ENCODE results near the gene PDLIM5.
"Not testable (repeated sequence)": the region's sequence is repeated elsewhere in the genome, so short reads cannot be mapped to it uniquely, and the experiment has no call there.

The PDLIM5 gene

DNA sequence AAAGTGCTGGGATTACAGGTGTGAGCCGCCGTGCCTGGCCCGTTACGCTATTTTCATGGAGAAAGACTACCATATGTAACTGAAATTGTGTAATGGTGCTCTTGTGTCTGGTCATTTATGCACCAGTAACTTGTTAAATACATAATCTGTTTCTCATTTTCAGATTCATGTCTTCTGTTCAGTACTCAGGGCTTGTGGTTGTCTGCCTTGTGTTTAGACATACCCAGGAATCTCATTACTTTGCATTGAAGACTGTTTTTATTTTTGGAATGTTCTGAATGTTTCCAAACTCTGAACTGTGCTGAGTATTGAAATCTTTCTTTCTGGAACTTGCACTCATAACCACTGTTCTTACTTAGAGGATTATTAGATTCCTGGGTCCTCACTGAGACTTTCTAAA, 52.8 kb downstream of the PDLIM5 start:
- DNase-seq: no peak

DNA sequence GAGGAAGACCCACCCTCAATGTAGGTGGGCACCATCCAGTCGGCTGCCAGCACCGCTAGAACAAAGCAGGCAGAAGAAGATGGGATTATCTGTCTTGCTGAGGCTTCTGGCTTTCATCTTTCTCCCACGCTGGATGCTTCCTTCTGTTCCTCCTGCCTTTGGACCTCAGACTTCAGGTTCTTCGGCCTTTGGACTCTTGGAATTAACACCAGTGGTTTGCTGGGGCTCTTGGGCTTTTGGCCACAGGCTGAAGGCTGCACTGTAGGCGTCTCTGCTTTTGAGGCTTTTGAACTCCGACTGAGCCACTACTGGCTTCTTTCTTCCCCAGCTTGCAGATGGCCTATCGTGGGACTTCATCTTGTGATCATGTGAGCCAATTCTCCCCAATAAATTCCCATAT, 55.1 kb downstream of the PDLIM5 start:
- DNase-seq: no peak

DNA sequence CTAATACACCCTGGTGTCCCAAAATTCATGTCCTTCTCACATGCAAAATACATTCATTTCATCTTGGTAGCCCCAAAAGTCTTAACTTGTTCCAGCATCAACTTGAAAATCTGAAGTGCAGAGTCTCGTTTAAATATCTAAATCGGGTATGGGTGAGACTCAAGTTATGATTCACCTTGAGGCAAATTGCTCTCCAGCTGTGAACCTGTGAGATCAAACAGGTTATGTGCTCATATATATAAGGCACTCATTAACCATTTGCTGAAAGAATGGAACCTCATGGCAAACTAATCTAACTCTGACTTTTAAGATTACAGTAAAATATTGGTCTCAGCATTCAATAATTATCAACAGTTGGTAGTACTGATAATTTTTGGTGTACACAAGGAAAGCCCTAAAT, 55.5 kb downstream of the PDLIM5 start:
- no peak for DNase-seq

DNA sequence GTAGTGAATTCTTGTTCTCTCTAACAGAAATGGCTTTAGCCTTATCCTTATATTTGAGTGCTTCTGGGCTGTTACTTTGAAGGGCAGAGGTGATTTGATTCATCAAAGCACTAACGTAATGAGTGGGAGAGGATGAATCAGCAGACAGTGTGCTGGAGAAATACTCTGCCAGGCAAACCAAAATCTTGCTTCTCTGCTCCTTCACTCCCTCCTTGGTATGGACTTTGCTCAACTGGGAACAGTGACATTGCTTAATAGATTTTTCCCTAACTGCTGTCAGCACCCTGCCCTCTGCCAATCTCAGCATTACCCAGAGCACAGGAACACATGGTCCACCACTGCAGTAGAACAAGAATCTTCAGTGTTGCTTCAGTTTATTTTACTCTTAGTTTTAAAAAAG, 56.0 kb downstream of the PDLIM5 start:
- DNase-seq: no peak

DNA sequence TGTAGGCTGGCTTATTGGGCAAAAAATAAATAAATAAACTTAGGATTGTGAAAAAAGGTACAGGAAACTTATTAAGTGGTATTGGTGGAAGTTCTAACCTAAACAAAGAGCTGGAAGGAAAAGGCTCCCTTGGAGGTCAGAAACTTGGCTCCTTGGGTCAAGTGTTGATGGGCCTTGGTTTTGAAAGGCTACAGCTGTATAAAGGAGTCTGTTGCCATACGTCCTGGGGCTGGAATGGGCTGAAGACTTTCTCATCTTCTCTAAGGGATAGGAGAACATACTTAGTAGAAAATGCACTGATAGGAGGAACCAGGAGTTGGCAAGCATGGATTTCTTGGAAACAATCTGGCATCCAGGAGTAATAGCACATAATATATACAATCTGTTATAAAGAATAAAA, 56.6 kb downstream of the PDLIM5 start:
- no peak for DNase-seq

DNA sequence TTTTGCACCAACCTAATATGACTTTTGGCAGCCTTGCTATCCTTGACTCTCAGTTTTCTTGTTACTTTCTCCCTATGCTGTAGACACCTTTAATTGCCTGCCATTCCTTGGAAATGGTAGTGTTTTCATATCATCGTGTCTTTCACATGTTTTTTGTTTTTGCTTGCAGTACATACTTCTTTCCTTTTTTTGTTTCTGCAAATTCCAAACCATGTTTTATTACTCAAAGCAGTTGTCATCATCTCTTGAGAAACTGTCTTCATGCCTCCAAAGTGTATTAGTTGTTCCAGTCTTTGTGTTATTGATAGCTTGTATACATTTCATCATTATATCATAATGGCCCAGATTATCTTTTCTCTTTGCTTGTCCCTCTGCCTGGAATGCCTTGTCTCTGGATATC, 57.1 kb downstream of the PDLIM5 start:
- no peak for DNase-seq

DNA sequence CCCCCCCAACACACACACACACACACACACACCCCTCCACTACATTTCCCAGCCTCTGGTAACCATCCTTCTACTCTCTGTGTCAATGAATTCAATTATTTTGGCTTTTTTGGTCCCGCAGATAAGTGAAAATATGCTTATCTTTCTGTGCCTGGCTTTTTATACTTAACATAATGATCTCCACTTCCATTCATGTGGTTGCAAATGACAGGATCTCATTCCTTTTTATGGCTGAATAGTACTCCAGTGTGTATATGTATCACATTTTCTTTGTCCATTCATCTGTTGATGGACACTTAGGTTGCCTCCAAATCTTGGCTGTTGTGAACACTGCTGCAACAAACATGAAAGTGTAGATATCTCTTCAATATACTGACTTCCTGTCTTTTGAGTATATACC, 59.8 kb downstream of the PDLIM5 start:
- no peak for DNase-seq

DNA sequence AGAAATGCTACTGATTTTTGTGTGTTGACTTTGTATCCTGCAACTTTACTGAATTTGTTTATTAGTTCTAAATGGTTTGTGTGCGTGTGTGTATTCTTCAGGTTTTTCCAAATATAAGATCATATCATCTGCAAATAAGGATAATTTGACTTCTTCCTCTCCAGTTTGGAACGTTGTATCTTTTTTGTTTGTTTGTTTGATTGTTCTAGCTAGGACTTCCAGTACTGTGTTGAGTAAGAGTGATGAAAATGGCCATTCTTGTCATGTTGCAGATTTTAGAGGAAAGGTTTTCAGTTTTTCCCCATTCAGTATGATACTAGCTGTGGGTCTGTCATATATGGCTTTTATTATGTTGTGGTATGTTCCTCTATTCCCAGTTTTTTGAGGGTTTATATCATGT, 61.8 kb downstream of the PDLIM5 start:
- DNase-seq: not testable (repeated sequence)

DNA sequence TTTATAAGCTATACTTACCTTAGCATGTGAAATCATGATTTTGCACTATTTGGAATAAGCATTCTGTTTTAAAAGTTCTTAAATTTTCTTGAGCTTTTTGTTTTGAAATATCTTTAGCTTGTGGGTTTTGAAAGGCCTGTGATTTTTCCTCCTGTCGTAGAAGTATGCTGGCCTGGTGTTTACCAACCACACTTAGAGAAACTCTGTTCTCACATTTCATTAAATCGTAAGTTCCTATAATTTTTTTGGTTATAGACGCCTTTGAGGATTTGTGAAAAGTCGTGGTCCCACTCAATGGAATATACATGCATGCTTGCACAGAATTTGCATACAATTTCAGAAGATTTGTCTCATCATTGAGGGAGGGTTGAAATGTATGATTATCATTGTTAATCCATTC, 63.6 kb downstream of the PDLIM5 start:
- DNase-seq: no peak

DNA sequence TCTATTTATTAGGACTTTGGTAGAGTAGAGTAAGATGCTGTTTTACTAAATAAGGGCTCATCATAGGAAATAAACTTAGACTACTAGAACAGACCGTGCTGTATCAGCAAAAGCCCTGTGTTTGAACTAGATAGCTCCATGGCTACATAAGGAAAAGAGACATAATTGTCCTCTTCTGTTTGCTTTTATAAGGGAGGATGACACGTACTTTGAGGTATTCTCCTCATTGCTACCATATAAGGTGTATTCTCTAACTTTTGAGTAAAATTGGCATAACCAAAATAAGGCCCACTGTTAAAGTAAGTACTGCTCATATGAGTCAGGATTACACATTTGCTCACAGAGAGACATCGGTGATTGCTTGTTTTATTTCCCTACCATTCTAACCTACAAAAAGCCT, 64.3 kb downstream of the PDLIM5 start:
- DNase-seq: no peak

DNA sequence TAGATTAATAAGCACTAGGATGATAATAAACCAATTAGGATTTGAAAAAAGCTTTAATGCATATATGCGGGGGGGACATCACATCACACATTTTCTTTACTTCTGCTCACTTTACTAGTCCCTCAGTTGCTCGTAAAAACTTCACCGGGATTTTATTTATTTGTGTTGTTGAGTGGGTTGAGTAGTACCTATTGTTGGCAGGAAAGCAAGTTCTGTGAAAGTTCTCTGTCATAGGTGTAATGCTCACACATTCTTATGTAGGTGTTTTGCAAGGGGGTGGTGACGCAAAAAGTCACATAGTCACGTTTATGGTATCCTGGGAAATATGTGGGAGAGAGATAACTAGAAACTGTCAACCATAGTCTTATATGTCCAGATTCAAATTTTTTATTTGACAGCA, 65.3 kb downstream of the PDLIM5 start:
- DNase-seq: no peak

DNA sequence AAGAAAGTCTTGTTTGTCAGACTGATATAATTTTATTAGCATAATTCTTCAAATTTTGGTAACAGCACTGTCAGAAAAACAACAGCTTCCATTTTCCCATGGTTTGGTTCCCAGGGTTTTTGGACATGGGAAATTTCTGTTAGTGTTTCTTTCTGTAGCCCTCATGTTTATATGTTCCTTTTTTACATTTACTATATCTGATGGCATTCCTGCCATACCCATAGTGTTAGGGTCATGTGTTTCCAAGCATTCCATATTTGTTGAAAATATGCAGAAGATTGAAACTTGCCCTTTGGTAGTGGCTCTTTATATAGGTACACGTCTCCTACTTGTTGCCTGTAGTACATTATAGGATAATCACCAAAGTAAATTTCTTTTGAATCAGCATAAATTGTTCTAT, 65.8 kb downstream of the PDLIM5 start:
- DNase-seq: no peak

DNA sequence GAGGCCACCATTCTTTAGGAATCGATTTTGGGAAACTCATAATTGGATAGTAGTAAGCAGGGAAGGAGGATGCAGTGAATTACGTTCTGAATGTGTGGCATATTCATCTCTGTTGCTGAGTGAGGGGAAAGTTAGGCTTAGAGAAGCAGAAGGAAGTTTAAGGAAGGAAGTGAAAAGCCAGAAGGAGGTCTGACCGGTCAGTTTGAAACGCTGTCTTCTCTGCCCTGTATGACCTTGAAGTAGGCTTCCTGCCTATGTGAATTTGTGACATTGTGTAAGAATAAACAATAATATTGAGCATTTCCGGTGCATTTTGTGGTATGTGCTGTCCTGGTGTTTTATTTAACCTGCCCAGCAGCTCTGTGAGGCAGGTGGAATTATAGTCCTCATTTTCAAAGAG, 67.3 kb downstream of the PDLIM5 start:
- DNase-seq: no peak

DNA sequence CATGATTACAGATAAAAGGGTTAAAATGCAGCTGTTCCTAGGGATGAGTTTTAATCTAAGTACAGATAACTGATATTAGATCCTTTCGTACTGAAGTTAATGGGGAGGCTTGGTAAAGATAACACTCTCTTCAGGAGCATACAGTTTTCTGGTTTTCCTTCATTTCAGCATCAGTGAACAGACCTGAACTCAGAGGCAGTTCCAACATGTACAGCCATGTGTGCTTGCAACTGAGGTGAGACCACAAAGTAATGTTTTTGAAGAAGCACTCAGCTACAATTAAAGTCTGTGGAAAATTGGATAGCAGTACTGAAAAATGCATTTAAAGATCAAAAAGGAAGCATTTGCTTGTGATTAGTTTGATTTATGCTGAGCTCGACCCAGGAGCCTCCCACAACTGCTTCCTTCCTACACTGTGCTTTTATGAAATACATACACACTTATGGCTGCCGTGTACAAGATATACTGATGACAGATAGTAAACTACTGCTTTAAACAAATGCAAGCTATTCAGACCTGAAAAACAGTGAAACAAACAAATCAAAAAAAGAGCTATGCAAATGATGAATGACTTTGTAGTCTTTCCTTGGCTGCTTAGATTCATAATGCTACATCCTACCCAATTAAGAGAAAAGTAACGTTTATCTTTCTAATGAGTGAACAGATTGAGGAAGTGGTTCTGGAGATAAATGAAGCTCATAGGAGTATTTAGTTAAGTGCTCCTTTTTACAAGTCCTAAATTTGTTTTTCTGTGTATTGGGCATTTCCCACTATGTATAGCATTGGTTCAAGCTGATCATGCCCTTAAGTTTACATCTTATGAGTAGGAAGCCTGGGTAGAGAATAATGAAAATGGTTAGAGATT, 68.4 kb downstream of the PDLIM5 start:
- DNase-seq: peak; percentile 36

DNA sequence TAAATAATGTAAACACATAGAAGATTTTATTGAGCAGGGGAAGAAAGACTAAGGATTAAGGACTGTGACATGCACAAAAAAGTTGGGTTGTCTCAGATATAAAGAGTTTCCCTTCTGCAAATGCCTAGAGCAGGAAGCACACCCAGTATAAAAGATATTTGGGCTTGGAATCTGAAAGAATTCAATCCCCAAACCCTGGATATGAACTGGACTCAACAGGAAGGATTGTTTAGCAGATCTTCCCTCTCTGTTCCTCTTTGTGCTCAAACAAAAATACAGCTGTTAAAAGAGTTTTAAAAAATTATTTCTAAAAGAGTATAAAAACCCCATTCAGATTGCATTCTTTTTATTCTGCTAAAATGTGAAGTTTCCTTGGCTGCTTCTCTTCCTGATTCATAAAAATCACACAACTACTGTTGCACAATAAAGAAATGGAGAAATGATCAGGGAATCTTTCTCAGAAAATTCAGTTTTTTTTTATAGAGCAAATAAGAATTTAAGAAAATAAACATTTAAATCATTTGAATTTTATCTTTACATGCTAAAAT, 71.4 kb downstream of the PDLIM5 start:
- no peak for DNase-seq

DNA sequence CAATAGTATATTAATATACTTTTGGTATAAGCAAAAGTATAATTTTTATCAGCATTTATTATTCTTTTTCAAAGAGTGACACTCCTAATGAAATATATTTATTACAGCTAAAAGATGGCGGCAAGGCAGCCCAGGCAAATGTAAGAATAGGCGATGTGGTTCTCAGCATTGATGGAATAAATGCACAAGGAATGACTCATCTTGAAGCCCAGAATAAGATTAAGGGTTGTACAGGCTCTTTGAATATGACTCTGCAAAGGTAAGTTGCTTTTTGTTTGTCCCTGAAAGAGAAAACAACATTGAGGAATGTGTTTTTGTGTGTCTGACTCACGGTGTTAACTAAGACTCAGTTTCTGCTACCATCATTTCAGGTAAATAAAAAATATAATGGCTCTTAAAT, 71.9 kb downstream of the PDLIM5 start:
- DNase-seq: no peak

DNA sequence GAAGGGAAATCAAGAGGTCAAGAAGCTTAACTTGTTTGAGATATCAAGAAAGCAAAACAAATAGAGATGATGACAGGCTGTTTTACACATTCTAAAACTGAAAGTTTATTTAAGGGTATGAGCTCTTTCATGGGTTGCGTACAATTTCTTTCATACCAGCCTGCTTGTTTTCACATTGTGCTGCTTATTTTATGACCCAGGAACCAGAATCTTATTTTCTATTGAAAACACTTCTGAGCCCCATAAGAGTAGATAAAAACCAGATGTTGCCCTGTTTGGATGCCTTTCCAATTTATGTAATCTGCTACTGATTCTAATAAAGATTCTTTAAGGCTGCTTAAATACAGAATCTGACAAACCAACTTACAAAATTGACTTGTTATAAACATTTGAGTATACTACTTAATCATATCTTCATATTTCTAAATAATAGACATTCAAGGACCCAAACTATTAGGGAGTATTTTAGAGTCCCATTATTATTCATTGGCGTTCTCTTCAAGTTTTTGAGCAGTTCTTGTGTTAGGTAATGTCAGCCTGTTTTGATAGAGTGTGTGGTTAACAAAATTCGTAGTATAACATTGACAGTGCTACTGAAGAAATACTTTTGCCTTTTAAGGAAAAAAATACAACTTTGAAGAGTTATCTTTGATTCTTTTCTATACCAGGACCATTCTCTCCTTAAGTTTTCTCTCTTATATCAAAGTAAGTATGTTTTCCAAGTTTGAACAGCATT, 74.4 kb downstream of the PDLIM5 start:
- no peak for DNase-seq

DNA sequence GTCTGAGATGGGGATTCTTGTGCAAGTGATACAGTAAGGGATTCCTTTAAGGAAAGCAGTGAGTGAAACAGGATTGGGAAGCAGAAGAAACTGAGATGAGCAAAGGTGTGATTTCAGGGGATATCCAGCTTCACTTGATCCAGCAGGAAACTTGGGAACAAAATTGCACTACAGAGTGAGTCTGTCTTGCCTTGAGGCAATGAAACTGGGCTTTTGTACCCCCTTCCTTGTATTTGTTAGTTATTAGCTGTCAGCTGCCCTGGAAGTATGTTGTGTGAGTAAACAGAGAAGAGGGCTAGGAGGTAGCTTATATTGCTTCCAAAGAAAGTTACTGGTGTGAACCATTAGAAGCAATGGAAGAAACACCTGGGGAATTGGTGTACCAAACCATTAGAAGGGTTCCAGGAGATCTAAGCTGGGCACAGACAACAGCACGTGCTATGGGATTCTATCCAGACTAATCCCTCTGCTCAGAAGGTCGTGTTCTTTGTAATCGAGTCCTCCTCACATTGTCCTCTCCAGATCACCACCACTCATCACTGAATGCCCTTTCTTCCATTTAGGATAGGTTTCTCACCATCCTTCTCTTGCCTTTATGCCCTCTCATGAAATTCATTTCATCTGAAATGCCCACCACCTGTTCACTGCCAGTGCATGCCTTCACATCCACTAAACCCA, 76.0 kb downstream of the PDLIM5 start:
- no peak for DNase-seq

DNA sequence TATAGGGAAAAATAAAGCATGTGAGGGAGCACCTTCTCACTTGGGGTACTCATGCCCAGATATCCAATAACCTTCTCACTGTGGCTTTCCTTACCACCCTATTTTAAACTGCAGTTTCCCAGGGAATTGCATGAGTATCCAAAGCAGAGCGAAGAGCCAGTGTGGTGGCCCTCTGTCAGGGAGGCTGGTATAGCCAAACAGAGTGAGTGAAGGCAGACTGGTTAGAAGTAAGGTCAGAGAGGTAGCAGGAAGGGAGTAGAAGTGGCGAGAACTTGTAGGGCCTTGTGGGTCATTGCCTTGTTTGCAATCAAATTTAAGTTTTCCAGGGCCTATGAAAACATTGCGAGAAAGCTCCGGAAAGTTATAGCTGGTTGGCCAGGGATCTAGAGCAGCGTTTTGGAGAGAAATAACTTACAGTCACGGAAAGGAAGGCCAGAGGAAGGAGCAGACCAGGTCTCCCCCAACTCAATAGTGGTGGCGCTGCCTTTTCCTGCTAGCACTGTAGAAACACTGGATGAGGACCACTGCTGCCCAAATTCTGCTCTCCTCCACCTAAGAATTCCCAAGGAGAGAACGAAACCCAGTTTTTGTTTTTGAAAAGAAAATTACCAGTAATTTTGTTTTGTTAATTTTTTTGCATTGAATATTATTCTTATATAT, 77.2 kb downstream of the PDLIM5 start:
- no peak for DNase-seq

DNA sequence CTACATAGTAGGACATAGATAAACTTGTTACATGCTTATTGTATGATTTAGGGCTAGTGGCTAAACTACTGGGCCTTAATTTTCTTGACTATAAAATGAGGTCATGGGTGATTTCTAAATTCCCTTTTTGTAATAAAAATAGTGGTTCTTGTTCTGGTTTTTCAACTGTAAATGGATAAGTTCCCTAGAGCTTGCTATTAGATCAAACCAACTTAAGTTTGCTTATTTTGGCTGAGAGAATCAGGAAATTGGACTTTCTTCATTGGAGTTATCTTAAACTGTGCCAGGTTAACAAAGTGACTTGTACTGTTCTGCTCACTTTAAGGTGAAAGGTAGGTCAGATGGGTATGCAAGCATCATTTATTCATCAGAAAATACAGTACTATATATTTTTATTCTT, 78.3 kb downstream of the PDLIM5 start:
- no peak for DNase-seq

DNA sequence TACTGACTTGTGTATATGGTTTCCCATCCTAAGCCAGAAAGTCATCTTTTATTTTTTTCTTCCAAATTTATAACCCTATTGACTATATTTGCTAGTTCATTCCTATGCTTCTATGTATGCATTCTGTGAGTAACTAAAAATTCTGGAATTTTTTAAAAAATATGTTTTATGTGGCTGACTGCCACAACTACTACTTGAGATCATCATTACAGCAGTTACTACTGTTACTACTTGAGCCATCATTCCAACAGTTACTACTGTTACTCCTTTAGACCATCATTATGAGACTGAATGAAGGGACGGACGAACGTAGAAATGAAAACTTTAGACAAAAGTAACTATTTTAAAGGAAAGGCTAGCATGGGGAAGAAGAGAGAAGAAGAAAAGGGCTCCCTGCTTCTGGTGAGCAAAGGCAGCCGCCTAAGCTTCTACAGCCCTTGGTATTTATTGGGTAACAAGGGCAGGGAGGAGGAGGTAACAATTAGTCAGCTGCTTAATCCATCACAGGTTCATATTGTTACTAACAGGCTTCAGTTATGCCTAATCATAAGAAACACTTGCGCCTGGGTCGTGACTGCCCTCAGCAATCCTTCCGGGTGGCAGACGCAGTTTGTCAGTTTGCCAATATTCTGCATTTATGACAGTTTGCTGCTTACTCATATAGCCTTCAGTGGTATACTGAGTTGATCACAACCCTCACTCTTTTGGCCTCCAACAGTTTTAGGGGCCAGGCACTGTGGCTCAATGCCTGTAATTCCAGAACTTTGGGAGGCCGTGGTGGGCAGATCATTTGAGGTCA, 80.4 kb downstream of the PDLIM5 start:
- DNase-seq: no peak
